Activated CD4-positive, alpha-beta T cell treated with anti-CD3 and anti-CD28 coated beads, Interleukin-2, amount 10 ng/mL, durations not matched to agents 24 days and 14 days (primary cell): Measurements from ENCODE around the gene ST3GAL4. TPM values are rescaled to one million over a fixed set of nuclear protein-coding genes. Genes with fewer than 3 reads are reported as not detected.
A peak's percentile ranks its signal among the peaks of the same experiment; 100 is the strongest.

ENCODE experiments used
- DNase-seq: peaks from one replicate; pipeline ENCODE4 v3.0.0; 2022
- H3K27ac Mint-ChIP-seq: one replicate; pipeline ENCODE4 v1.8.0; 2022; ENCODE audit warnings: mild to moderate bottlenecking, mixed read lengths
- H3K27me3 Mint-ChIP-seq: one replicate; pipeline ENCODE4 v1.8.0; 2022; ENCODE audit warnings: mixed read lengths
- H3K36me3 Mint-ChIP-seq: one replicate; pipeline ENCODE4 v1.8.0; 2022; ENCODE audit warnings: low read depth, mild to moderate bottlenecking, mixed read lengths
- H3K4me1 Mint-ChIP-seq: one replicate; pipeline ENCODE4 v1.8.0; 2021; ENCODE audit warnings: mixed read lengths
- H3K4me3 Mint-ChIP-seq: one replicate; pipeline ENCODE4 v1.8.0; 2022; ENCODE audit warnings: mild to moderate bottlenecking, moderate library complexity, mixed read lengths
- H3K9me3 Mint-ChIP-seq: one replicate; pipeline ENCODE4 v1.8.0; 2021; ENCODE audit warnings: mixed read lengths
- intact Hi-C: fragments of 100-400 bp; cut with micrococcal nuclease; formaldehyde crosslinking; loops from one replicate; pipeline ENCODE4 v1.15.1; 2023
- total RNA-seq: library from RNA; stranded (reverse); gene quantifications from 2 replicates; pipeline ENCODE4 v1.2.3, GENCODE V29; 2022

ST3GAL4 gene
- total RNA-seq, 1 donor from 2014 or later: 13.3 TPM

DNA sequence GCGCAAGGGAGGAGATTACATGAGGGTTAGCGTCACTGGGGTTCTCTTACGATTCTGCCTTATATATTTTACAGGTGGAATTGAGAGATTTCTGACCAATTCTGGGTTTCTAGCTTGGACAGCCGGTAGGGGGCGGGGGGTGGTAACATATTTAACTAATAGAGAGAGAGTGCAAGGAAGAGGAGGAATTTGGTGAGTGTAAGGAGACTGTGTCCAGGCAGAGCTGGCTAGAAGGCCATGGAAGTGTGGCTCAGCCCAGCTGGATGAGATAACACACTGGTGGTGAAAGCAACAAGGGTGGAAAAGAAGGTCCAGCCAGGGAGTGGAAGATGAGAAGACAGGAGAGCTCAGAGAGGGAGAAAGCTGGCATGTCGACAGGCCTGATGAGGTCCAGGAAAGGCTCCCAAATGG is 56.5 kb downstream of the ST3GAL4 start:
- no peak overlapping the region for H3K4me3 Mint-ChIP-seq
- intact Hi-C loops: no loop called here

GRCh38 chr11:126413426-126413825 is 57.9 kb downstream of the ST3GAL4 start:
- no peaks in the 10 kb centered on the region for H3K9me3 Mint-ChIP-seq
- intact Hi-C loops: no loop called here
- H3K36me3 Mint-ChIP-seq: no peaks in the 10 kb centered on the region
- H3K27me3 Mint-ChIP-seq: peaks cover 3% of the 10 kb centered on the region
- H3K4me1 Mint-ChIP-seq: peaks cover 7% of the 10 kb centered on the region
- no peak for DNase-seq
- H3K4me3 Mint-ChIP-seq: no peak overlapping the region
- H3K27ac Mint-ChIP-seq: no peak overlapping the region

More for the DNA sequence above, 56.5 kb downstream of the ST3GAL4 start:
- no peak for DNase-seq
- Mint-ChIP-seq H3K9me3 (no peaks in the 10 kb centered on the region), H3K4me1 (peaks cover 7% of the 10 kb centered on the region), H3K36me3 (no peaks in the 10 kb centered on the region), H3K27me3 (no peaks in the 10 kb centered on the region), H3K27ac (no peak overlapping the region)

GRCh38 chr11:126413843-126414405 is 58.4 kb downstream of the ST3GAL4 start:
- no peaks in the 10 kb centered on the region for H3K9me3 Mint-ChIP-seq
- DNase-seq: no peak
- H3K27me3 Mint-ChIP-seq: peaks cover 5% of the 10 kb centered on the region

GRCh38 chr11:126414615-126415014 is 59.1 kb downstream of the ST3GAL4 start:
- Mint-ChIP-seq H3K4me3 (no peak overlapping the region), H3K36me3 (no peaks in the 10 kb centered on the region), H3K4me1 (peaks cover 7% of the 10 kb centered on the region), H3K27ac (no peak overlapping the region), H3K9me3 (no peaks in the 10 kb centered on the region), H3K27me3 (peaks cover 5% of the 10 kb centered on the region)
- DNase-seq: no peak
- intact Hi-C loops: loop anchor here (5.0 kb wide), 1 partner anchor 97 kb away; no protein-coding TSS in a partner anchor

More at GRCh38 chr11:126413843-126414405, 58.4 kb downstream of the ST3GAL4 start:
- H3K36me3 Mint-ChIP-seq: no peaks in the 10 kb centered on the region
- no peak overlapping the region for H3K4me3 Mint-ChIP-seq
- intact Hi-C loops: no loop called here
- no peak overlapping the region for H3K27ac Mint-ChIP-seq
- H3K4me1 Mint-ChIP-seq: peaks cover 7% of the 10 kb centered on the region

GRCh38 chr11:126415128-126415527 is 59.6 kb downstream of the ST3GAL4 start:
- H3K4me3 Mint-ChIP-seq: no peak overlapping the region
- H3K9me3 Mint-ChIP-seq: no peaks in the 10 kb centered on the region
- DNase-seq: no peak
- H3K27ac Mint-ChIP-seq: no peak overlapping the region
- intact Hi-C loops: loop anchor here (5.0 kb wide), 1 partner anchor 98 kb away; no protein-coding TSS in a partner anchor
- H3K4me1 Mint-ChIP-seq: peaks cover 12% of the 10 kb centered on the region
- no peaks in the 10 kb centered on the region for H3K36me3 Mint-ChIP-seq
- peaks cover 10% of the 10 kb centered on the region for H3K27me3 Mint-ChIP-seq

DNA sequence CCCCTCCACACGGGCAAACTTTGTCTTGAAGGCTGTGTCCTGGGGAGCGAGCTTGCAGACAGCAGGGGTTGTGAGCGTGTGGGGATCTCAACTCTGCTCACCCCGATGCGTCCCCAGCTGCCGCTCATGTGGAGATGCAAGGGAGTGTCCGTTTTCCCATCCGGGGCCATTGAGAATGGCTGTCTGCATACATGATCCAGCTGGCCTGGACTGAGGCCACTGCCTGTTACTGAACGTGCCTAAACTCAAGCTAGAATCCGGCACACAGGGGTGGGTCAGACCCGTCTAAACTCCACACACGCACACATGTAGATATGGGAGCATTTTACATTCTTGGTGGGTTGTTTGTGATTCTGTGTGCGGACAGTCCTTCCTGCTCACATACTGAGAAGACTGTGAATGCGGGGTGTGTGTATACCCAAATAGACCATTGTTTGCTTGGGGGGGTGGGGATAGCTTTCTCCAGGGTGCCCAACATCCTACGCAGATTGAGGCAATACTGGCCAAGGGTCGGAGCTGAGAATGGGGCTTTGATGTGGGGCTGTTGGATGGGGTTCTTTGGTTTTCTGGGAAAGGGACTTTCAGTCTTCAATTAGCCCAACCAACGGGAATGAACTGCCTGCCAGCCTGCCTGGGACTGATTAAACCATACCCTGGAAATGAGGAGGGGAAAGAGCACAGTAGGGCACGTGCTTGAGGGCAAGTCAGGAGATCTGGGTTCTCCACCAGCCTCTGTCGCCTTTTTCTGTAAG is 60.4 kb downstream of the ST3GAL4 start:
- H3K27ac Mint-ChIP-seq: peak overlapping the region; percentile 29
- H3K27me3 Mint-ChIP-seq: peaks cover 10% of the 10 kb centered on the region
- peak overlapping the region; percentile 70 for H3K4me3 Mint-ChIP-seq
- intact Hi-C loops: loop anchor here (2.0 to 5.0 kb wide), 2 partner anchors 61 to 99 kb away; partner anchors contain the start of gene ST3GAL4
- peaks cover 17% of the 10 kb centered on the region for H3K4me1 Mint-ChIP-seq
- no peak for DNase-seq
- H3K9me3 Mint-ChIP-seq: no peaks in the 10 kb centered on the region
- H3K36me3 Mint-ChIP-seq: no peaks in the 10 kb centered on the region

DNA sequence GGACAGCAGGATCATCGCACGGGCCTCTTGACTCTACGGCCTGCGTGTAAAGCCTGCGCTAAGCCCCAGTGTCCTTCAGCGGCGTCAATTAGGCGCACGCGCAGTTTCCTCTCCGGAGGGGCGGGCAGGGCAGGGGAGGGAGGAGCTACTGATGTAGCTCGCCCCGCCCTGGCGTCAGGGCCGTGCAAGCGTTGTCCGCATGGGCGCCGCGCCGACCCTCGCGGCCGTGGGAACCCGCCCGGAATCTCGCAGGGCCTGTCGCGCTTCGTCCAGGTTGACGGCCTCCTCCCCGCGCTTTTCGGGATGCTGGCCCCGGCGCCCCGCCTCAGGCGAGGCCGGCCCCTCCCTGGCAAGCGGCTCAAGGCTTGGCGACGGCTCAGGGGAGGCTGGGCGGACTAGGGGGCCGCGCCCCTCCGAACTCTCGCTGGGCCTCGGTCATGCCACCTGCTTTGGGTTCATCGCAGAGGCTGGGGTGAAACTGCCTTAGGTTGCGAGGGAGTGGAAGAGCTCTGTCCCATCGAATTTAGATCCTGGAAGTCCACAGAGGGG is 61.1 kb downstream of the ST3GAL4 start:
- intact Hi-C loops: loop anchor here (2.0 to 5.0 kb wide), 2 partner anchors 62 to 99 kb away; partner anchors contain the start of gene ST3GAL4
- peak overlapping the region; percentile 64 for H3K27ac Mint-ChIP-seq
- no peaks in the 10 kb centered on the region for H3K9me3 Mint-ChIP-seq
- peak; percentile 90 for DNase-seq
- H3K4me1 Mint-ChIP-seq: peaks cover 17% of the 10 kb centered on the region
- no peaks in the 10 kb centered on the region for H3K36me3 Mint-ChIP-seq
- H3K4me3 Mint-ChIP-seq: peak overlapping the region; percentile 70
- peaks cover 10% of the 10 kb centered on the region for H3K27me3 Mint-ChIP-seq

DNA sequence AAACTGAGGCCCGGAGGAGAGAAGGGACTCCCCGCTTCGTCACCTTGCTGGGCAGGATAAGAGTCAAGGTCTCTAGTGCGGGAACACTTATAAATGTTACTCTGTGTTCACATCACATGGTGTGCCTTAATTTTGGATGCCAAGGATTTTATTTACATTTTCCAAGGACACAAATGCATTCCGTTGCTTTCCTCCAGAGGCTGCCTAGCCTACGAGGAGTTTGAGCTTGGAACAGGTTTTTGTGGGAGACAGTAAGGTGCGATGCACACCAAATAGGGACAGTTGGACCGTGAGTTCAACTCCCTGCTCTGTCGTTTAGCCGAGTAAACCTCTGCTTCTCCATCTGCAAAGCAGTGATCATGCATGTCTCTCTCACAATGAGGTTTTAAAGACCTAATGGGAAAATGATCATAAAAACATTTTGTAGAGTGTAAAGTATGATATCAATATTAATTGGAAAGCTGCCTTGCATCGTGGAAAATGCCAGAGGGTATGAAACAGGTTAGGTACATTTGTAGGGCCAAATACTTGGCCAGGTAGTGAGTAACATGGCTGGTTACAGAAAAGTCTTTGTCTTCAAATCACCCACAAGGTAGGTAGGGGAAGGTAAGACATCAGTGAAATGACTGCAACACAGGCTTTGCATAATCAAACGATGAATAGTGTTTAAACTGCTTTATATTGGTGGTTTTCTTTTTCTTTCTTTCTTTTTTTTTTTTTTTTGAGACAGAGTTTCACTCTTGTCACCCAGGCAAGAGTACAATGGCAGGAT is 61.8 kb downstream of the ST3GAL4 start:
- Mint-ChIP-seq H3K4me3 (peak overlapping the region; percentile 70), H3K36me3 (no peaks in the 10 kb centered on the region), H3K27ac (no peak overlapping the region), H3K4me1 (peaks cover 17% of the 10 kb centered on the region), H3K27me3 (peaks cover 10% of the 10 kb centered on the region), H3K9me3 (no peaks in the 10 kb centered on the region)
- no peak for DNase-seq
- intact Hi-C loops: loop anchor here (2.0 to 5.0 kb wide), 2 partner anchors 62 to 100 kb away; partner anchors contain the start of gene ST3GAL4

GRCh38 chr11:126418887-126419286 is 63.4 kb downstream of the ST3GAL4 start:
- no peak for DNase-seq
- no peaks in the 10 kb centered on the region for H3K9me3 Mint-ChIP-seq
- no peak overlapping the region for H3K27ac Mint-ChIP-seq
- peaks cover 10% of the 10 kb centered on the region for H3K27me3 Mint-ChIP-seq
- intact Hi-C loops: loop anchor here (5.0 kb wide), 1 partner anchor 102 kb away; no protein-coding TSS in a partner anchor
- H3K4me1 Mint-ChIP-seq: peaks cover 17% of the 10 kb centered on the region
- H3K4me3 Mint-ChIP-seq: no peak overlapping the region
- no peaks in the 10 kb centered on the region for H3K36me3 Mint-ChIP-seq

GRCh38 chr11:126419801-126420697 is 64.6 kb downstream of the ST3GAL4 start:
- H3K9me3 Mint-ChIP-seq: no peaks in the 10 kb centered on the region
- DNase-seq: no peak
- peaks cover 17% of the 10 kb centered on the region for H3K4me1 Mint-ChIP-seq
- no peak overlapping the region for H3K27ac Mint-ChIP-seq
- no peak overlapping the region for H3K4me3 Mint-ChIP-seq
- intact Hi-C loops: loop anchor here (5.0 kb wide), 1 partner anchor 103 kb away; no protein-coding TSS in a partner anchor
- no peaks in the 10 kb centered on the region for H3K36me3 Mint-ChIP-seq
- H3K27me3 Mint-ChIP-seq: peaks cover 10% of the 10 kb centered on the region

- H3K9me3 Mint-ChIP-seq: no peaks in the 10 kb centered on the region
- H3K4me1 Mint-ChIP-seq: peaks cover 17% of the 10 kb centered on the region
- H3K4me3 Mint-ChIP-seq: no peak overlapping the region
- no peaks in the 10 kb centered on the region for H3K36me3 Mint-ChIP-seq
- no peak overlapping the region for H3K27ac Mint-ChIP-seq
- no peak for DNase-seq
- intact Hi-C loops: no loop called here
- H3K27me3 Mint-ChIP-seq: peaks cover 10% of the 10 kb centered on the region
Measured at GRCh38 chr11:126420698-126421256, 65.3 kb downstream of the ST3GAL4 start.

GRCh38 chr11:126421271-126421671 is 65.8 kb downstream of the ST3GAL4 start:
- DNase-seq: no peak
- intact Hi-C loops: no loop called here
- Mint-ChIP-seq H3K4me1 (peaks cover 13% of the 10 kb centered on the region), H3K27me3 (peaks cover 10% of the 10 kb centered on the region), H3K9me3 (no peaks in the 10 kb centered on the region), H3K36me3 (no peaks in the 10 kb centered on the region), H3K4me3 (no peak overlapping the region), H3K27ac (no peak overlapping the region)
